Superior temporal gyrus (tissue), 1 donor: ENCODE results near the gene TTBK1.

Experiments
- DNase-seq: peaks from one replicate; pipeline ENCODE4 v3.0.0-alpha.2; 2016; ENCODE audit errors: extremely low spot score

Gene TTBK1

GRCh38 chr6:43271944-43272343 is 28.7 kb downstream of the TTBK1 start:
- DNase-seq, result no peak

- no peak for DNase-seq
Observed at GRCh38 chr6:43273707-43274106, 30.4 kb downstream of the TTBK1 start.

GRCh38 chr6:43274127-43274915 is 31.0 kb downstream of the TTBK1 start:
- DNase-seq, result no peak

- no peak for DNase-seq
Observed at GRCh38 chr6:43274916-43275597, 31.8 kb downstream of the TTBK1 start.

GRCh38 chr6:43275801-43276576 is 32.7 kb downstream of the TTBK1 start:
- no peak for DNase-seq

GRCh38 chr6:43276577-43277305 is 33.5 kb downstream of the TTBK1 start:
- no peak for DNase-seq

GRCh38 chr6:43277306-43277642 is 34.0 kb downstream of the TTBK1 start:
- no peak for DNase-seq

GRCh38 chr6:43277643-43278523 is 34.6 kb downstream of the TTBK1 start:
- no peak for DNase-seq

GRCh38 chr6:43278524-43279078 is 35.3 kb downstream of the TTBK1 start:
- DNase-seq, result no peak

- no peak for DNase-seq
Observed at GRCh38 chr6:43280234-43280633, 37.0 kb downstream of the TTBK1 start.

- DNase-seq, result no peak
Observed at GRCh38 chr6:43282060-43282459, 38.8 kb downstream of the TTBK1 start.

- no peak for DNase-seq
Observed at GRCh38 chr6:43282636-43283513, 39.6 kb downstream of the TTBK1 start.

- DNase-seq, result no peak
Observed at GRCh38 chr6:43283514-43283901, 40.2 kb downstream of the TTBK1 start.

GRCh38 chr6:43283905-43284304 is 40.6 kb downstream of the TTBK1 start:
- no peak for DNase-seq

GRCh38 chr6:43284991-43285781 is 41.9 kb downstream of the TTBK1 start:
- DNase-seq, result no peak

GRCh38 chr6:43285832-43286231 is 42.6 kb downstream of the TTBK1 start:
- no peak for DNase-seq

GRCh38 chr6:43286456-43286979 is 43.2 kb downstream of the TTBK1 start:
- no peak for DNase-seq

- no peak for DNase-seq
Observed at GRCh38 chr6:43286980-43287716, 43.9 kb downstream of the TTBK1 start.
